Type B pancreatic cell (in vitro differentiated cells): ENCODE measurements around the gene SMIM7. TPM values are rescaled to one million over a fixed set of nuclear protein-coding genes. Genes with fewer than 3 reads are reported as not detected.

Experiments used
- DNase-seq: peaks from one replicate; pipeline ENCODE4 v3.0.0; 2021; ENCODE audit warnings: mixed read lengths; ENCODE audit not compliant: unreplicated experiment; ENCODE audit errors: extremely low spot score
- H3K27ac Mint-ChIP-seq: 2 replicates; pipeline ENCODE4 v1.8.0; 2021; ENCODE audit warnings: mild to moderate bottlenecking, mixed read lengths
- H3K27me3 Mint-ChIP-seq: 2 replicates; pipeline ENCODE4 v1.8.0; 2021; ENCODE audit warnings: mixed read lengths
- H3K36me3 Mint-ChIP-seq: 2 replicates; pipeline ENCODE4 v1.8.0; 2021; ENCODE audit warnings: mixed read lengths
- H3K4me1 Mint-ChIP-seq: one replicate; pipeline ENCODE4 v1.8.0; 2021; ENCODE audit warnings: mixed read lengths; ENCODE audit not compliant: unreplicated experiment
- H3K4me3 Mint-ChIP-seq: 2 replicates; pipeline ENCODE4 v1.8.0; 2021; ENCODE audit warnings: mild to moderate bottlenecking, mixed read lengths
- H3K9me3 Mint-ChIP-seq: 2 replicates; pipeline ENCODE4 v1.8.0; 2021; ENCODE audit warnings: mixed read lengths
- total RNA-seq: library from RNA; stranded (reverse); gene quantifications from 2 replicates; pipeline ENCODE4 v1.2.1, GENCODE V29; 2021; ENCODE audit warnings: low replicate concordance
- TF ChIP-seq, protein P1 (sequence below): fragments of 200-600 bp; sonication (generic); conservative IDR thresholded peaks from 2 replicates; pipeline ENCODE4 v1.5.0; 2021; ENCODE audit warnings: antibody characterized with exemption, mild to moderate bottlenecking

Gene SMIM7
- total RNA-seq, 1 donor from 2014 or later: 72.1 TPM

DNA sequence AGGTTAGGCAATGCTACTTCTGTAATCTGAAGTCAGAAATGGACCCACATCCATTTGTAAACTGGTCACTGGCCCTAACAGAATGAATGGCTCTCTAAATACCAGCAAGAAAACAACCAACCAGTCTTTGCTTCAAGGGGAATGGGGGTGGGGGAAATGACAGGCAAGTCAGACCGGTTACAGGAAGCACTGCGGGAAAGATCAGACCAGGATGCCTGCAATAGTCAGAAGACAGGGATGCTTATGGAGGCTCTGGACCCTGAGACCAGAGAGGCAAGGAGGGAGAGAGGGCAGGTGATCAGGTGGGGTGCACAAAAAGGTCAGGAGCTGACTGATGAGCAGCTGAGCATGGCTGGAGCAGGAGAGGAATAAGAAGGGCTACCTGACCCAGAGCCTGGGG lies 45.0 kb downstream of the SMIM7 start:
- Mint-ChIP-seq H3K27ac (peak overlapping the region; percentile 70), H3K27me3 (no peaks in the 10 kb centered on the region), H3K4me3 (peak overlapping the region; percentile 7), H3K9me3 (no peaks in the 10 kb centered on the region), H3K4me1 (peaks cover 35% of the 10 kb centered on the region), H3K36me3 (no peaks in the 10 kb centered on the region)
- DNase-seq: no peak
- TF ChIP-seq, protein P1, sequence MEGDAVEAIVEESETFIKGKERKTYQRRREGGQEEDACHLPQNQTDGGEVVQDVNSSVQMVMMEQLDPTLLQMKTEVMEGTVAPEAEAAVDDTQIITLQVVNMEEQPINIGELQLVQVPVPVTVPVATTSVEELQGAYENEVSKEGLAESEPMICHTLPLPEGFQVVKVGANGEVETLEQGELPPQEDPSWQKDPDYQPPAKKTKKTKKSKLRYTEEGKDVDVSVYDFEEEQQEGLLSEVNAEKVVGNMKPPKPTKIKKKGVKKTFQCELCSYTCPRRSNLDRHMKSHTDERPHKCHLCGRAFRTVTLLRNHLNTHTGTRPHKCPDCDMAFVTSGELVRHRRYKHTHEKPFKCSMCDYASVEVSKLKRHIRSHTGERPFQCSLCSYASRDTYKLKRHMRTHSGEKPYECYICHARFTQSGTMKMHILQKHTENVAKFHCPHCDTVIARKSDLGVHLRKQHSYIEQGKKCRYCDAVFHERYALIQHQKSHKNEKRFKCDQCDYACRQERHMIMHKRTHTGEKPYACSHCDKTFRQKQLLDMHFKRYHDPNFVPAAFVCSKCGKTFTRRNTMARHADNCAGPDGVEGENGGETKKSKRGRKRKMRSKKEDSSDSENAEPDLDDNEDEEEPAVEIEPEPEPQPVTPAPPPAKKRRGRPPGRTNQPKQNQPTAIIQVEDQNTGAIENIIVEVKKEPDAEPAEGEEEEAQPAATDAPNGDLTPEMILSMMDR: no peak

DNA sequence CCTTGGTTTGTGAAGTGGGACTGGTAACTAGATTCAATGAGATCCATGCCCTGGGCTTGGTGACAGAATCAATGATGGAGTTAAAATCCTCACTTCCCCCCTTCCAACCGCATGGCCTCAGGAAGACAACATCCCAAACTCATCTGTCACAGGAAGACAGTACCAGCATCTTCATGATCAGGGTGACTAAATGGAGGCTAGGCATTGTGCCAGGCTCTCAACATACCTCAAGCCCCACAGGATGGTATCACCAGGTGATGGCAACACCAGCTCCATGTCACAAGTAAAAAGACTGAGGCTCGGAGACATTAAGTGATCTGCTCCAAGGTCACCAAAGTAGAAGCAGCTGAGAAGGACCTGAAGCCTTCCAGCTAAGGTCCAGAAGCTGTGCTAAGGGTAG lies 46.1 kb downstream of the SMIM7 start:
- no peaks in the 10 kb centered on the region for H3K27me3 Mint-ChIP-seq
- TF ChIP-seq, protein P1: no peak
- H3K36me3 Mint-ChIP-seq: no peaks in the 10 kb centered on the region
- H3K9me3 Mint-ChIP-seq: no peaks in the 10 kb centered on the region
- no peak for DNase-seq
- H3K4me3 Mint-ChIP-seq: no peak overlapping the region
- no peak overlapping the region for H3K27ac Mint-ChIP-seq
- H3K4me1 Mint-ChIP-seq: peaks cover 31% of the 10 kb centered on the region

DNA sequence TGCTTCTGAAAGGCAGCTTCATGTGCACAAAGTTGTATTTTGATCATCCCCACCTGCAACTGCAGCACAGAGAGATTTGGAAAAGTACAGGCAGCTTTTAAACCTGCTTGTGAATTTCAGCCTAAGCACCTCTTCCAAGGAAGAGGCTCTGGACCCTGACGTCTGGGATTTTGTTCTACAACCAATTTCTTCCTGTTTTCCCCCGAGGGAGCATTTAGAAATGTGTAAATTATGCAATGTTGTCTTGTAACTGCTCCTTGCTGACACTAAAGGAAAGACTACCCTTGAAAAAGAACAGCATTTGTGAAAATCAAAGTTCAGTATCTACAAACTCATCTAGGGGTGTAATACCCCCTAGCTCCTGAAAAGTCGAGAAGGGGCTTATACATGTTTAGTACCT lies 47.3 kb downstream of the SMIM7 start:
- no peaks in the 10 kb centered on the region for H3K27me3 Mint-ChIP-seq
- H3K4me3 Mint-ChIP-seq: no peak overlapping the region
- H3K36me3 Mint-ChIP-seq: no peaks in the 10 kb centered on the region
- TF ChIP-seq, protein P1: no peak
- H3K9me3 Mint-ChIP-seq: no peaks in the 10 kb centered on the region
- no peak for DNase-seq
- no peak overlapping the region for H3K27ac Mint-ChIP-seq
- peaks cover 28% of the 10 kb centered on the region for H3K4me1 Mint-ChIP-seq

DNA sequence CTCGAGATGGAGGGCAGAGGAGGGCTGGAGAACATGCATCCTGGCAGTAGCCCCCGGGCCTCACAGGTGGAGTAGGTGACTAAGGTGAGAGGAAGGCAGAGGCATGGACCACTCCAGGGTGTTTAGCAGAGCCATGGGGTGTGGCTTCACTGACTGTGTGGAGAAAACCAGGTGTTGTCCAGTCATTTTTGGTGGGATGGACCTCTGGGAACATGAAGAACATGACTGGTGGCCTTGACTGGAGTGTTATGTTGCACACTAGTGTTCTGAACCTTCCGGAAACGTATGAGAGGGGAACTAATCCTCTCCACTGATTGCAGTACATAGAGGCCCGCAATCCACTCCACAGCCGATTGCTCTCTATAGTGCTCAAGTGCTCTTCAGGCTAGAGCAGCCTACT lies 48.8 kb downstream of the SMIM7 start:
- H3K27me3 Mint-ChIP-seq: no peaks in the 10 kb centered on the region
- TF ChIP-seq, protein P1: no peak
- H3K36me3 Mint-ChIP-seq: no peaks in the 10 kb centered on the region
- H3K9me3 Mint-ChIP-seq: no peaks in the 10 kb centered on the region
- H3K27ac Mint-ChIP-seq: no peak overlapping the region
- no peak overlapping the region for H3K4me3 Mint-ChIP-seq
- peaks cover 22% of the 10 kb centered on the region for H3K4me1 Mint-ChIP-seq
- DNase-seq: no peak

DNA sequence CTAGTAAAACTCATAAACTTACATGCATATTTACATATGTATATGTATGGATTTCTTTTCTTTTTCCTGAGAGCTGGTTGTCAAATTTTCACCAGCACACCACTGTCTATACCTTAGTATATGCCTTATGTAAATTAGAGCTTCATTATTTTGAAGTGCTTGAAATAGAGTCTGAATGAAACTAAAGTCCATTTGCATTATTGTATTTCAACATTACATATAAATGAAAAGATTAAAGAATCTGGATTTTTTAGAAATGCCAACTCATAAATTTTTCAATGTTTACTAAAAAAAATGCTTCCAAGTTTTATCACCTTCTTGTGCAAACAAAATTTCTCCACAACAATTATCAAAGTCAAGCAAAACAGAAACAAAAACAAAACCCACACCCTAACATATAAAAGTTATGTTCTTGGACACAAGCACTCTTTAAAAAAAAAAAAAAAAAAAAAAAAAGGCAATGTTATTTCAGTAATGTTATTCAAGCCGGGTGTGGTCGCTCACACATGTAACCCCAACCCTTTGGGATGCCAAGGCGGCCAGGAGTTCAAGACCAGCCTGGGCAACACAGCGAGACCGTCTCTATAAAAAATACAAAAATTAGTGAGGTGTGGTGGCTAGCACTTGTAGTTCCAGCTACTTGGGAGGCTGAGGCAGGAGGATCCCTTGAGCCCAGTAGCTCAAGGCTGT lies 50.3 kb downstream of the SMIM7 start:
- no peak overlapping the region for H3K4me3 Mint-ChIP-seq
- no peak for DNase-seq
- H3K27me3 Mint-ChIP-seq: no peaks in the 10 kb centered on the region
- peaks cover 24% of the 10 kb centered on the region for H3K4me1 Mint-ChIP-seq
- H3K36me3 Mint-ChIP-seq: no peaks in the 10 kb centered on the region
- H3K27ac Mint-ChIP-seq: no peak overlapping the region
- no peaks in the 10 kb centered on the region for H3K9me3 Mint-ChIP-seq
- TF ChIP-seq, protein P1: no peak

DNA sequence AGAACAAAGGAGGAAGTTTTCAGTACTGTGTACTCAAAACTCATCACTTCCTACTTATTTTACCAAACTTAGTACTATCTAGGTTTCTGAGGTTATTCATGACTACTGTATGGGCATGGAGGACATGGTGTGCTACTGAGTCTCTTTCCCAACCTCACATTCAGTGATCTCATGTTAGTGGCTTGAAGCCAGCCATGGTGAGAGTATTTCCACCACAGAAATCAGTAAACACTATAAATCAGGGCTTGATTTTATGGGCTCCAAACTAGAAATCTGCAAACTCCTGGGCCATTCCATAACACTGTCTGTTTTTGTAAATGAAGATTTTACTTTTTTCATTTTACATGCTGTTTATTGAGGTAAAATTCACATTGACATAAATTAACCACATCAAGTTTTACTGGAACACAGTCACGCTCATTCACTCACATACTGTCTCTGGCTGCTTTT lies 51.6 kb downstream of the SMIM7 start:
- Mint-ChIP-seq H3K36me3 (no peaks in the 10 kb centered on the region), H3K4me3 (no peak overlapping the region), H3K4me1 (peaks cover 16% of the 10 kb centered on the region), H3K9me3 (no peaks in the 10 kb centered on the region), H3K27ac (no peak overlapping the region), H3K27me3 (no peaks in the 10 kb centered on the region)
- TF ChIP-seq, protein P1: no peak
- DNase-seq: no peak
